Measurements from ENCODE around the gene COL18A1. TPM values are rescaled to one million over a fixed set of nuclear protein-coding genes. Genes with fewer than 3 reads are reported as not detected.
A peak's percentile ranks its signal among the peaks of the same experiment; 100 is the strongest.

Gene COL18A1
- total and polyA plus RNA-seq, 5 donors, result 52.3 to 134 (median 80.5) TPM

DNA sequence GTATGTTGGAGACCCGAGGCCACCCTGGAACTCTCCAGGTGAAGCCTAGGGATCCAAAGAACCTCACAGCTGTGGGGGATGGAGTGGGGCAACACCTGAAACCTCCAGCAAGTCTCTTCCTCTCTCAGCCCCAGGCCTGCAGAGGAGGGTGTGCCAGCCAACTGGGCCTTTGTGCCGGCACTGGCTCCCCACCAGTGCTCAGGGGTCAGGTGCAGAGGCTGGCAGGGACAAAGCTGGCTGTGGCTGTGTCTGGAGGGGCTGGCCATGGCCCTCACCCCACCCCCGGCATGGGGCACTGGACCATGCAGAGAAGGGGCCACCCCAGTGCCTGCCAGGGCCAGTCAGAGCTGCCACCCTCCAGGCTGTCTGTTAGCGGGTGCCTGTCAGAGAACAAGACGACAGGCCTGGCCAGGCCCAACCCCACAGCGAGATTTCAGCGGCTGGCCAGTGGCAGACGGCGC lies 3.9 kb downstream of the COL18A1 start:
- Histone ChIP-seq H3K27me3 (ENCODE audit: control insufficient read depth, insufficient read depth) (no peaks in the 10 kb centered on the region), H3K4me1 (ENCODE audit: control insufficient read depth, insufficient read depth, low read length) (peaks cover 8% of the 10 kb centered on the region), H3K4me3 (ENCODE audit: low read length) (no peak overlapping the region), H3K9me3 (ENCODE audit: control insufficient read depth, low read length) (no peaks in the 10 kb centered on the region), H3K27ac (ENCODE audit: low read length) (peak overlapping the region; percentile 93)
- intact Hi-C loops (cut with DNase I), result no loop called here
- ATAC-seq, result no peak
- peak; percentile 16 to 81 (median 69) for DNase-seq
- 64% methylated on average over 9 of the region's 9 CpGs for WGBS

GRCh38 chr21:45409466-45410150 lies 4.6 kb downstream of the COL18A1 start:
- Histone ChIP-seq H3K27ac (ENCODE audit: low read length) (peak overlapping the region; percentile 93), H3K27me3 (ENCODE audit: control insufficient read depth, insufficient read depth) (no peaks in the 10 kb centered on the region), H3K4me3 (ENCODE audit: low read length) (no peak overlapping the region), H3K4me1 (ENCODE audit: control insufficient read depth, insufficient read depth, low read length) (peaks cover 10% of the 10 kb centered on the region), H3K9me3 (ENCODE audit: control insufficient read depth, low read length) (no peaks in the 10 kb centered on the region)
- DNase-seq, result peak; percentile 47 to 80 (median 72)
- intact Hi-C loops (cut with DNase I), result no loop called here
- 65% methylated on average over 29 of the region's 29 CpGs for WGBS
- ATAC-seq, result peak in 1 of 2 donors; percentile 7

GRCh38 chr21:45410151-45410864 lies 5.3 kb downstream of the COL18A1 start:
- peak; percentile 1 to 2 for ATAC-seq
- H3K4me3 ChIP-seq (ENCODE audit: low read length), result no peak overlapping the region
- H3K9me3 ChIP-seq (ENCODE audit: control insufficient read depth, low read length), result no peaks in the 10 kb centered on the region
- H3K27ac ChIP-seq (ENCODE audit: low read length), result peak overlapping the region; percentile 93
- 49% methylated on average over 28 of the region's 28 CpGs for WGBS
- peaks cover 10% of the 10 kb centered on the region for H3K4me1 ChIP-seq (ENCODE audit: control insufficient read depth, insufficient read depth, low read length)
- intact Hi-C loops (cut with DNase I), result no loop called here
- H3K27me3 ChIP-seq (ENCODE audit: control insufficient read depth, insufficient read depth), result no peaks in the 10 kb centered on the region
- peak; percentile 43 to 78 (median 73) for DNase-seq

DNA sequence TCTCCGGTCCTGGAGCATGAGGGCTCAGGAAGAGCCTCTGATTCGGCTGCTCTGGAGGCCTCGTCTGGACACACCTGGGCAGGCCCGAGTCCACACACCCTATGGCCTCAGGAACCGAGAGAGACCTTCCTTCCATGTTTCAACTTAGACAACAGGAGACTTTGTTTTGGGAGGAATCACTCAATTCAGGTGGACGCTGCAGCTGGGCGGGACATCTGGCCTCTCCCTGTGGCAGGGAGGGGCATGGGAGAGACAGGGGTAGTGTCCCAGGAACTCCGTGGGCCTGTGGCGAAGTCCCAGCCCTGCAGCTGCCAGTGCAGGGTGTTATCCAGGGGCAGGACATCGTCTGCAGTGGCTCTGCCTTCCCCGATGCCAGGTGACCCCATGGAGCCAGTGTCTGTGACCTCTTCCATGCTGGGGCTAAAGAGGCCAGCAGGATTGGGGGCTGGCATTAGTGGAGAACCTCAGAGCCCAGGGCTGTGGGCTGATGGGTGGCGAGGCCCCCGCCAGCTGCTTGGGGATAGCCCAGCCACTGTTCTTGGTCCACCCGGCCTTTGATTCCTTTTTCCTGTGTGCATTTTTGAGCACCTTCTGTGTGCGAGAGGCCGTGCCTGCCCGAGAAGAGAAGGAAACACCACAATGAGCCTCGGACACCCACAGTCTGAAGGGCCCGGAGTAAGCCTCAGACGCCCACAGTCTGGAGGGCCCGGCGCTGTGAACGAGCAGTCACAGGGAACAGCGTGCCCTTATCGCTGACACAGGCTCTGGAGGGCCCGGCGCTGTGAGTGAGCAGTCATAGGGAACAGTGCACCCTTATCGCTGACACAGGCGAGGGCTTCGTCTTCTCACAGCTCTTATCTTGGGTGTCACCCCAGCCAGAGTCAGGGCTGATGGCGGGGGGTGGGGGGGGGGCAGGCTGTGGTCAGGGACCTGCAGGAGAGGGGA lies 6.2 kb downstream of the COL18A1 start:
- ATAC-seq (peak; percentile 84 to 87), DNase-seq (peak; percentile 83 to 92 (median 88))
- WGBS, result 48% methylated on average over 31 of the region's 31 CpGs
- Histone ChIP-seq H3K4me3 (ENCODE audit: low read length) (no peak overlapping the region), H3K27me3 (ENCODE audit: control insufficient read depth, insufficient read depth) (no peaks in the 10 kb centered on the region), H3K27ac (ENCODE audit: low read length) (peak overlapping the region; percentile 93), H3K4me1 (ENCODE audit: control insufficient read depth, insufficient read depth, low read length) (peaks cover 10% of the 10 kb centered on the region), H3K9me3 (ENCODE audit: control insufficient read depth, low read length) (no peaks in the 10 kb centered on the region)
- intact Hi-C loops (cut with DNase I), result no loop called here

- ATAC-seq, result no peak
- H3K9me3 ChIP-seq (ENCODE audit: control insufficient read depth, low read length), result no peaks in the 10 kb centered on the region
- intact Hi-C loops (cut with DNase I), result no loop called here
- peaks cover 10% of the 10 kb centered on the region for H3K4me1 ChIP-seq (ENCODE audit: control insufficient read depth, insufficient read depth, low read length)
- H3K4me3 ChIP-seq (ENCODE audit: low read length), result no peak overlapping the region
- DNase-seq, result no peak
- H3K27me3 ChIP-seq (ENCODE audit: control insufficient read depth, insufficient read depth), result no peaks in the 10 kb centered on the region
- 63% methylated on average over 18 of the region's 18 CpGs for WGBS
- peak overlapping the region; percentile 43 for H3K27ac ChIP-seq (ENCODE audit: low read length)
Observed at GRCh38 chr21:45411810-45412206, 6.8 kb downstream of the COL18A1 start.

GRCh38 chr21:45412491-45412890 lies 7.5 kb downstream of the COL18A1 start:
- intact Hi-C loops (cut with DNase I), result no loop called here
- no peak overlapping the region for H3K27ac ChIP-seq (ENCODE audit: low read length)
- H3K27me3 ChIP-seq (ENCODE audit: control insufficient read depth, insufficient read depth), result no peaks in the 10 kb centered on the region
- H3K4me1 ChIP-seq (ENCODE audit: control insufficient read depth, insufficient read depth, low read length), result peaks cover 7% of the 10 kb centered on the region
- peak in 1 of 3 donors; percentile 32 for DNase-seq
- WGBS, result 90% methylated on average over 7 of the region's 7 CpGs
- H3K4me3 ChIP-seq (ENCODE audit: low read length), result no peak overlapping the region
- no peak for ATAC-seq
- no peaks in the 10 kb centered on the region for H3K9me3 ChIP-seq (ENCODE audit: control insufficient read depth, low read length)

- 58% methylated on average over 27 of the region's 27 CpGs for WGBS
- Histone ChIP-seq H3K4me3 (ENCODE audit: low read length) (no peak overlapping the region), H3K27me3 (ENCODE audit: control insufficient read depth, insufficient read depth) (no peaks in the 10 kb centered on the region), H3K9me3 (ENCODE audit: control insufficient read depth, low read length) (no peaks in the 10 kb centered on the region), H3K27ac (ENCODE audit: low read length) (peak overlapping the region; percentile 24), H3K4me1 (ENCODE audit: control insufficient read depth, insufficient read depth, low read length) (peaks cover 7% of the 10 kb centered on the region)
- peak in 1 of 2 donors; percentile 13 for ATAC-seq
- peak; percentile 21 to 61 (median 46) for DNase-seq
- intact Hi-C loops (cut with DNase I), result no loop called here
Observed at GRCh38 chr21:45412909-45413611, 8.1 kb downstream of the COL18A1 start.

GRCh38 chr21:45413922-45414321 lies 9.0 kb downstream of the COL18A1 start:
- Histone ChIP-seq H3K27me3 (ENCODE audit: control insufficient read depth, insufficient read depth) (no peaks in the 10 kb centered on the region), H3K4me1 (ENCODE audit: control insufficient read depth, insufficient read depth, low read length) (peaks cover 7% of the 10 kb centered on the region), H3K4me3 (ENCODE audit: low read length) (no peak overlapping the region), H3K27ac (ENCODE audit: low read length) (peak overlapping the region; percentile 2), H3K9me3 (ENCODE audit: control insufficient read depth, low read length) (no peaks in the 10 kb centered on the region)
- 81% methylated on average over 7 of the region's 7 CpGs for WGBS
- no peak for ATAC-seq
- peak; percentile 17 to 35 (median 30) for DNase-seq
- intact Hi-C loops (cut with DNase I), result no loop called here

GRCh38 chr21:45414396-45415187 lies 9.6 kb downstream of the COL18A1 start:
- 93% methylated on average over 25 of the region's 25 CpGs for WGBS
- DNase-seq, result peak in 2 of 3 donors; percentile 51 to 58
- no peak for ATAC-seq
- intact Hi-C loops (cut with DNase I), result no loop called here
- Histone ChIP-seq H3K4me3 (ENCODE audit: low read length) (no peak overlapping the region), H3K27me3 (ENCODE audit: control insufficient read depth, insufficient read depth) (no peaks in the 10 kb centered on the region), H3K9me3 (ENCODE audit: control insufficient read depth, low read length) (no peaks in the 10 kb centered on the region), H3K4me1 (ENCODE audit: control insufficient read depth, insufficient read depth, low read length) (peaks cover 7% of the 10 kb centered on the region), H3K27ac (ENCODE audit: low read length) (no peak overlapping the region)

Data from right cardiac atrium (tissue), 5 donors.